ENCODE data around the gene RFPL4A. TPM values are rescaled to one million over a fixed set of nuclear protein-coding genes. Genes with fewer than 3 reads are reported as not detected.
"Not testable (repeated sequence)": the region's sequence is repeated elsewhere in the genome, so short reads cannot be mapped to it uniquely, and the experiment has no call there.

Gene RFPL4A
- not detected for polyA plus RNA-seq (2013, experiment 1 of 4)
- not detected for polyA plus RNA-seq (2013, experiment 2 of 4)
- polyA plus RNA-seq (2013, experiment 3 of 4), result not detected
- not detected for polyA plus RNA-seq (2013, experiment 4 of 4)

DNA sequence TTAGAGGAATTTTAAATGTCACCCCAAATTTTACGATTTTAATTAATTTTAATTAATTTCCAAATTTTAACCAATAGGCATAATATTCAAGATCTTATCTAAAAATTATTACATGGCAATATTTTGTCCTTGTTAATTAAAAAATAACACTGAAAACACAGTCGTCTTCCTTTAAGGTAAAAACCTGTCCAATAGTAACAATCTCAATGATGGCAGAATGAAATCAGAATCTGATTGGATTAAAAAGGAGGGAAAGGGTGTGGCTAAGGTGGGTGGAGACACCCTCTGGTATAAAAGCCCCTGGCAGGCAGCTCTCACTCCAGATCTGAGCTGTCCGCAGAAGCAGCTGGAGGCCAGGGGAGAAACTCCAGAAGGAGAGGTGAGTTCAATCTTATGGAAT lies at the start of gene RFPL4A:
Gene RFPL4A, plus strand, starts transcription at position 301 of the 400 bp plus-strand sequence. CDS start 2,704 bp downstream, outside the sequence.
- not testable (repeated sequence) for H3K9me3 ChIP-seq (ENCODE audit: control insufficient read depth, low read length); H3K36me3 ChIP-seq (ENCODE audit: control insufficient read depth, insufficient read depth, low read length); H3K4me3 ChIP-seq (ENCODE audit: insufficient read depth, low read depth, low read length); H3K27ac ChIP-seq (ENCODE audit: insufficient read depth, low read depth, low read length, poor library complexity, severe bottlenecking); H3K4me1 ChIP-seq (ENCODE audit: control insufficient read depth, insufficient read depth, low read length); H3K27me3 ChIP-seq (ENCODE audit: control insufficient read depth, insufficient read depth, low read length, poor library complexity, severe bottlenecking)
- WGBS, 2 experiments, result 84 to 94% methylated on average over 2 of the region's 3 CpGs

DNA sequence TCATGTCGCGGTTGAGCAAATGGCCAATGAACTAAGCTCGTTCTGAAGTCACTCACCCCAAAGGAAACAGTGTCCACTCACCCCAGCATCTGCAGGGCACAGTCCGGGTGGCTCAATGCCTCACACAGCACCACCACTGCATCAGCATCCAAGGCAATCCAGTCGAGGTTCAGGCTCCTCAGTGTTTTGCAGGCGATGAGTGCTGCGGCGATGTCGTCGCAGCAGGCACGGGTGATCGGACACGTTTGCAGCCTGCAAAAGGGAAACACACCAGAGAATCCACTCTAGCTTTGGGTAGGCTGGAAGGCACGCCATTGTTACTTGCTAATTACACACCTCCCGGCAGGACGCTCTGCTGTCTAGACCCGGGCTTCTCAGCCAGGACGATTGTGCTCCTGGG lies 47.2 kb upstream of the RFPL4A start:
- Histone ChIP-seq H3K36me3 (ENCODE audit: control insufficient read depth, insufficient read depth, low read length) (no peaks in the 10 kb centered on the region), H3K4me3 (ENCODE audit: insufficient read depth, low read depth, low read length) (no peak overlapping the region), H3K27ac (ENCODE audit: insufficient read depth, low read depth, low read length, poor library complexity, severe bottlenecking) (no peak overlapping the region), H3K4me1 (ENCODE audit: control insufficient read depth, insufficient read depth, low read length) (no peaks in the 10 kb centered on the region), H3K27me3 (ENCODE audit: control insufficient read depth, insufficient read depth, low read length, poor library complexity, severe bottlenecking) (no peaks in the 10 kb centered on the region), H3K9me3 (ENCODE audit: control insufficient read depth, low read length) (no peaks in the 10 kb centered on the region)
- 86 to 88% methylated on average over 18 of the region's 18 CpGs for WGBS, 2 experiments

DNA sequence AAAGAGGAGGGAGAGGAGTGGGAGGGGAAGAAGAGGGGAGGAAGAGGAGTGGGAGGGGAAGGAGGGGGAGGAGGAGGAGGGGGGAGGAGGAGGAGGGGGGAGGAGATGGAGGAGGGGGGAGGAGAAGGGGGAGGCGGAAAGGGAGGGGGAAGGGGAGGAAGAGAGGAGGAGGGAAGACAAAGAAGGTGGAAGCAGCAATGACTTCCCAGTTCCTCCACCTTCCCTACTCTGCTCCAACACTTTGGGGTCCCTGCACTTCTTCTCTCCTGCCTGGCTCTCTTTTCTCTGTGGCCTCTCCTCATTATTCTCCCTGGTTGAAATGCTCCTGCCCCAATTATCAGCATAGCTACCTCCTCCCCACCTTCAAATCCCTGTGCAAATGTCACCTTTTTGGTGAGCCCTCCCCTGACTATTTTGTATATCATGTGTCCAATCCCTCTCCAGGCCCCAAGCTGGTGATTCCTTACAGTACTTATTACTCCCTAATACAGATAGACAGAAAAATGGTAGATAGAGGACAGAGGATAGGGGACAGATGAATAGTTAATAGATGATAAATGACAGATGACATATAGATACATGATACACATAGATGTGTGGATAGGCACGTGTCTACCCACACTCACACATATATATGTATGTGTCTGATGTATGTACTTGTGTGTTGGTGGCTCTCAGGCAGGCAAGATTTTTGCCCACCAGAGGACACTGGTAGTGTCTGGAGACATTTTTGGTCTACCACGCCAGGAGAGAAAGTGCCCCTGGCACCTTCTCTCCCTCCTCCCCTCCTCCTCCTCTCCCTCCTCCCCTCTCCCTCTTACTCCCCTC lies 45.9 kb upstream of the RFPL4A start:
- Histone ChIP-seq H3K4me1 (ENCODE audit: control insufficient read depth, insufficient read depth, low read length) (no peaks in the 10 kb centered on the region), H3K9me3 (ENCODE audit: control insufficient read depth, low read length) (no peaks in the 10 kb centered on the region), H3K36me3 (ENCODE audit: control insufficient read depth, insufficient read depth, low read length) (no peaks in the 10 kb centered on the region), H3K27ac (ENCODE audit: insufficient read depth, low read depth, low read length, poor library complexity, severe bottlenecking) (no peak overlapping the region), H3K4me3 (ENCODE audit: insufficient read depth, low read depth, low read length) (no peak overlapping the region), H3K27me3 (ENCODE audit: control insufficient read depth, insufficient read depth, low read length, poor library complexity, severe bottlenecking) (no peaks in the 10 kb centered on the region)
- 89 to 92% methylated on average over 1 of the region's 3 CpGs for WGBS, 2 experiments

DNA sequence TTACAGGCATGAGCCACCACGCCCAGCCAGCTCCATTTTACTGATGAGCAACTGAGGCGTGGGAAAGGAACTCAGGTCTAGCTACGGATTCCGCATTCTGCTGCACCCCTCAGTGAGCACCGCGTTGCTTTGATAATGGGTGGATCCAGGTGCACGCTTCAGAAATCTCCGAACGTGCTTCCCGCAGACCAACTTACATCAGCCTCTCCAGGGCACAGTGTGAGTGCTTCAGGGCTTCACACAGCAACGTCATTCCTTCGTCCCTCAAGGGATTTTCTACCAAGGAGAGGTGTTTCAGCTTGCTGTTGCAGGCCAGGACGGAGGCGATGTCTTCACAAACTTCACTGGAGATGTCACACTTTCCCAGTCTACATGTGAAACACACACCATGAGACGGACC lies 42.4 kb upstream of the RFPL4A start:
- Histone ChIP-seq H3K4me3 (ENCODE audit: insufficient read depth, low read depth, low read length) (no peak overlapping the region), H3K4me1 (ENCODE audit: control insufficient read depth, insufficient read depth, low read length) (no peaks in the 10 kb centered on the region), H3K36me3 (ENCODE audit: control insufficient read depth, insufficient read depth, low read length) (no peaks in the 10 kb centered on the region), H3K27me3 (ENCODE audit: control insufficient read depth, insufficient read depth, low read length, poor library complexity, severe bottlenecking) (no peaks in the 10 kb centered on the region), H3K27ac (ENCODE audit: insufficient read depth, low read depth, low read length, poor library complexity, severe bottlenecking) (no peak overlapping the region), H3K9me3 (ENCODE audit: control insufficient read depth, low read length) (no peaks in the 10 kb centered on the region)
- 86% methylated on average over 15 of the region's 15 CpGs for WGBS, 2 experiments

DNA sequence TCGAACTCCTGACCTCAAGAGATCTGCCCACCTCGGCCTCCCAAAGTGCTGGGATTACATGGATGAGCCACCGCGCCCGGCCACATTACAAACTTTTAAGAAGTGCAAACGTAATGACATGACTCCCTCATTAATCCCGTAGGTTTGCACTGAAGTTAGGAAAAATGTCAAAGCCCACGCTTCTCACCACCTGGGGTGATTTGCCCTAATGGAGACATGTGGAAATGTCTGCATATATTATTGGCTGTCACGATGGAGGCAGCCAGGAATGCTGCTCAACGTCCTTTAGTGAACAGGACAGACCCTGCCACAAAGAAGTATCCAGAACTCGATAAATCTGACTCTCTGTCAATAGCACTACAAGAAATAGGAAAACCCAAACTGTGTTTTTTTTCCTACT lies 41.6 kb upstream of the RFPL4A start:
- H3K27me3 ChIP-seq (ENCODE audit: control insufficient read depth, insufficient read depth, low read length, poor library complexity, severe bottlenecking), result no peaks in the 10 kb centered on the region
- no peaks in the 10 kb centered on the region for H3K9me3 ChIP-seq (ENCODE audit: control insufficient read depth, low read length)
- H3K27ac ChIP-seq (ENCODE audit: insufficient read depth, low read depth, low read length, poor library complexity, severe bottlenecking), result no peak overlapping the region
- no peaks in the 10 kb centered on the region for H3K36me3 ChIP-seq (ENCODE audit: control insufficient read depth, insufficient read depth, low read length)
- no peak overlapping the region for H3K4me3 ChIP-seq (ENCODE audit: insufficient read depth, low read depth, low read length)
- H3K4me1 ChIP-seq (ENCODE audit: control insufficient read depth, insufficient read depth, low read length), result no peaks in the 10 kb centered on the region
- WGBS, 2 experiments, result 83 to 84% methylated on average over 11 of the region's 11 CpGs

DNA sequence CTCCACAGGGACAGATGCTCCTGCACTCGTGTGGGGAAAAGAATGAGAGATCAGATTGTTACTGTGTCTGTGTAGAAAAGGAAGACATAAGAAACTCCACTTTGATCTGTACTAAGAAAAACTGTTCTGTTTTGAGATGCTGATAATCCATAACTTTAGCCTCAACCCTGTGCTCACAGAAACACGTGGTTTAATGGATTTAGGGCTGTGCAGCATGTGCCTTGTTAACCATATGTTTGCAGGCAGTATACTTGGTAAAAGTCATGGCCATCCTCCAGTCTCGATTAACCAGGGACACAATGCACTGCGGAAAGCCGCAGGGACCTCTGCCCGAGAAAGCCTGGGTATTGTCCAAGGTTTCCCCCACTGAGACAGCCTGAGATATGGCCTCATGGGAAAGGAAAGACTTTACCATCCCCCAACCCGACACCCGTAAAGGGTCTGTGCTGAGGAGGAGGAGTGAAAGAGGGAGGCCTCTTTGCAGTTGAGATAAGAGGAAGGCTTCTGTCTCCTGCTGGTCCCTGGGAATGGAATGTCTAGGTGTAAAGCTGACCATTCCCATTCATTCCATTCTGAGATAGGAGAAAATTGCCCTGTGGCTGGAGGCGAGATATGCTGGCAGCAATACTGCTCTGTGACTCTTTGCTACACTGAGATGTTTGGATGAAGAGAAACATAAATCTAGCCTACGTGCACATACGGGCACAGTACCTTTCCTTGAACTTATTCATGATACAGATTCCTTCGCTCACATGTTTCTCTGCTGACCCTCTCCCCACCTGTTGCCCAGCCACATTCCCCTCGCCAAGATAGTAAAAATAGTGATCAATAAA lies 40.8 kb upstream of the RFPL4A start:
- not testable (repeated sequence) for H3K27me3 ChIP-seq (ENCODE audit: control insufficient read depth, insufficient read depth, low read length, poor library complexity, severe bottlenecking); H3K4me3 ChIP-seq (ENCODE audit: insufficient read depth, low read depth, low read length); H3K27ac ChIP-seq (ENCODE audit: insufficient read depth, low read depth, low read length, poor library complexity, severe bottlenecking); H3K4me1 ChIP-seq (ENCODE audit: control insufficient read depth, insufficient read depth, low read length); H3K9me3 ChIP-seq (ENCODE audit: control insufficient read depth, low read length); H3K36me3 ChIP-seq (ENCODE audit: control insufficient read depth, insufficient read depth, low read length)
- WGBS, 2 experiments, result 73% methylated on average over 13 of the region's 13 CpGs

DNA sequence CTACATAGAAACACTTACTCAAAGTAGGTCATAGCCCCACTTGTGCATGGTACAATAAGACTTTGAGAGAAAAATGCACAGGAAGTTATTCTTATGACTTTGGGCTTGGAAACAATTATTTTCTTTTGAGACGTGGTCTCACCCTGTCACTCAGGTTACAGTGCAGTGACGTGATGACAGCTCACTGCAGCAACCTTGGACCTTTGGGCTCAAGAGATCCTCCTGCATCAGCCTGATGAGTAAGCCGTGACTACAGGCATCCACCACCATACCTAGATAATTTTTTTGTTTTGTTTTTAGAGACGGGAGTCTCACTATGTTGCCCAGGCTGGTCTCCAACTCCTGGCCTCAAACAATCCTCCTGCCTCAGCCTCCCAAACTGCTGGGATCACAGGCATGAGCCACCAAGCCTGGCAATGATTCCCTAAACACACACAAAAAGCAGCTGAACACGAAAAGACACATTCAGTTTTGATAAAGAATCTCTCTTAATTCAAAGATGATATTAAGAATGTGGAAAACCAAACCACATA lies 38.6 kb upstream of the RFPL4A start:
- Histone ChIP-seq H3K4me3 (ENCODE audit: insufficient read depth, low read depth, low read length) (no peak overlapping the region), H3K36me3 (ENCODE audit: control insufficient read depth, insufficient read depth, low read length) (no peaks in the 10 kb centered on the region), H3K27ac (ENCODE audit: insufficient read depth, low read depth, low read length, poor library complexity, severe bottlenecking) (no peak overlapping the region), H3K9me3 (ENCODE audit: control insufficient read depth, low read length) (no peaks in the 10 kb centered on the region), H3K27me3 (ENCODE audit: control insufficient read depth, insufficient read depth, low read length, poor library complexity, severe bottlenecking) (no peaks in the 10 kb centered on the region), H3K4me1 (ENCODE audit: control insufficient read depth, insufficient read depth, low read length) (no peaks in the 10 kb centered on the region)
- WGBS, 2 experiments, result 52 to 62% methylated on average over 4 to 5 of the region's 5 CpGs

DNA sequence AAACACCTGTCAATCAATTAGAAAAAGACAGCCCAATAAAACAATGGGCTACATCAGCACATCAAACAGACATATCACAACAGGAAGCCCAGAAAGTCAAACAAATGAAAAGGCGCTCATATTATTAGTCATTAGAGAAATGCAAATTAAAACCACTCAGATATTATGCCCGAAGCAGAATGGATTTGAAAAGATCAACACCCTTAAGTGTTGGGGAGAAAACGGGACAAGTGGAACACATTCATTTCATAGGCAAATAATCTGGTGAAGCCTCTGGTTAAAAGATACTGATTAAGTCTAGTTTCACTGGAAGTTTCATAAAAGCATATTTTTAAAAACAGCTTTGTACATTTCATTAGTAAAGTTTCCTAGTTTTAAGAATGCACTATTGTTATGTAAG lies 38.1 kb upstream of the RFPL4A start:
- Histone ChIP-seq H3K4me3 (ENCODE audit: insufficient read depth, low read depth, low read length) (no peak overlapping the region), H3K27me3 (ENCODE audit: control insufficient read depth, insufficient read depth, low read length, poor library complexity, severe bottlenecking) (no peaks in the 10 kb centered on the region), H3K9me3 (ENCODE audit: control insufficient read depth, low read length) (no peaks in the 10 kb centered on the region), H3K27ac (ENCODE audit: insufficient read depth, low read depth, low read length, poor library complexity, severe bottlenecking) (no peak overlapping the region), H3K36me3 (ENCODE audit: control insufficient read depth, insufficient read depth, low read length) (no peaks in the 10 kb centered on the region), H3K4me1 (ENCODE audit: control insufficient read depth, insufficient read depth, low read length) (no peaks in the 10 kb centered on the region)
- 75 to 78% methylated on average over 3 of the region's 3 CpGs for WGBS, 2 experiments

DNA sequence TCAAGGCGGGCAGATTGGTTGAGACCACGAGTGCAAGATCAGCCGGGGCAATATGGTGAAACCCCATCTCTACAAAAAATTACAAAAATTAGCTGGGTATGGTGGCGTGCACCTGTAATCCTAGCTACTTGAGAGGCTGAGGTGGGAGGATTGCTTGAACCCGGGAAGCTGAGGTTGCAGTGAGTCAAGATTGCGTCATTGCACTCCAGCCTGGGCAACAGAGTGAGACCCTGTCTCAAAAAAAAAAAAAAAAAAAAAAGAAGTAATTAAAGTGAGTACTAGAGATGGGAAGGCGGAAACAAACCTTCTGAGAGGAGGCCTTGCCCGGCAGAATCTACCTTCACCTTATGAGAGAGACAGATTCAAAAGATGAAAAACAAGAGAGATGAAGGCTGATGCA lies 35.4 kb upstream of the RFPL4A start:
- H3K4me1 ChIP-seq (ENCODE audit: control insufficient read depth, insufficient read depth, low read length), result no peaks in the 10 kb centered on the region
- H3K9me3 ChIP-seq (ENCODE audit: control insufficient read depth, low read length), result no peaks in the 10 kb centered on the region
- no peaks in the 10 kb centered on the region for H3K27me3 ChIP-seq (ENCODE audit: control insufficient read depth, insufficient read depth, low read length, poor library complexity, severe bottlenecking)
- H3K36me3 ChIP-seq (ENCODE audit: control insufficient read depth, insufficient read depth, low read length), result no peaks in the 10 kb centered on the region
- H3K4me3 ChIP-seq (ENCODE audit: insufficient read depth, low read depth, low read length), result no peak overlapping the region
- WGBS, 2 experiments, result 68 to 81% methylated on average over 8 of the region's 8 CpGs
- no peak overlapping the region for H3K27ac ChIP-seq (ENCODE audit: insufficient read depth, low read depth, low read length, poor library complexity, severe bottlenecking)

DNA sequence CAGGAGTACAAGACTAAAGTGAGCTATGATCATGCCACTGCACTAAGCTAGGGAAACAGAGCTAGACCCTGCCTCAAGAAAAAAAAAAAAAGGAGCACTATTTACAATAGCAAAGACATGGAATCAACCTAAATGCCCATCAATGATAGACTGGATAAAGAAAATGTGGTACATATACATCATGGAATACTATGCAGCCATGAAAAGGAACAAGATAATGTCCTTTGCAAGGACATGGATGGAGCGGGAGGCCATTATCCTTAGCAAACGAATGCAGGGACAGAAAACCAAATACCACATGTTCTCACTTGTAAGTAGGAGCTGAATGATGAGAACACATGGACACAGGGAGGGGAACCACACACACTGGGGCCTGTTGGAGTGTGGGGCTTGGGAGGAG lies 28.5 kb upstream of the RFPL4A start:
- WGBS, 2 experiments, result 64 to 79% methylated on average over 2 of the region's 2 CpGs
- H3K4me1 ChIP-seq (ENCODE audit: control insufficient read depth, insufficient read depth, low read length); H3K4me3 ChIP-seq (ENCODE audit: insufficient read depth, low read depth, low read length); H3K9me3 ChIP-seq (ENCODE audit: control insufficient read depth, low read length); H3K27me3 ChIP-seq (ENCODE audit: control insufficient read depth, insufficient read depth, low read length, poor library complexity, severe bottlenecking); H3K27ac ChIP-seq (ENCODE audit: insufficient read depth, low read depth, low read length, poor library complexity, severe bottlenecking); H3K36me3 ChIP-seq (ENCODE audit: control insufficient read depth, insufficient read depth, low read length): not testable (repeated sequence)
